GM18499 (cell line): ENCODE data around the gene NETO1.

ENCODE experiments used
- ATAC-seq: cut with Tn5 transposase; IDR thresholded peaks from one replicate; pipeline ENCODE4 v1.9.1; 2021; ENCODE audit warnings: moderate number of reproducible peaks; ENCODE audit not compliant: insufficient read depth, unreplicated experiment

NETO1 gene

DNA sequence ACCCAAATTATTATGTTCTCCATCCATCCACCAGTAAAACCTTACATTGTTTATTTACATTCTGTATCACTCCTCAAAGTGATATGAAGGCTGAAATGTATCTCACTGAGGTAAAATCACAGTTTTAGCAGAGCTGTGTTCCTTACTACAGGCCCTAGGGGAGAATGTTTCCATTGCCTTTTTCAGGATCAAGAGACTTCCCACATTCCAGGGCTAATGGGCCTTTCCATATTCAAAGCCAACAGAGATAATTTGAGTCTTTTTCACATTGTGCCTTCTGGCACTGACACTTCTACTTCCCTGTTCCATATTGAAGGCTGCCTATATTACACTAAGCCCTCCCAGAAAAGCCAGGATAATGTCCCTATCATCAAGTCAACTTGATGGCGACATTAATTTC is 20.0 kb downstream of the NETO1 start:
- ATAC-seq, result no peak

DNA sequence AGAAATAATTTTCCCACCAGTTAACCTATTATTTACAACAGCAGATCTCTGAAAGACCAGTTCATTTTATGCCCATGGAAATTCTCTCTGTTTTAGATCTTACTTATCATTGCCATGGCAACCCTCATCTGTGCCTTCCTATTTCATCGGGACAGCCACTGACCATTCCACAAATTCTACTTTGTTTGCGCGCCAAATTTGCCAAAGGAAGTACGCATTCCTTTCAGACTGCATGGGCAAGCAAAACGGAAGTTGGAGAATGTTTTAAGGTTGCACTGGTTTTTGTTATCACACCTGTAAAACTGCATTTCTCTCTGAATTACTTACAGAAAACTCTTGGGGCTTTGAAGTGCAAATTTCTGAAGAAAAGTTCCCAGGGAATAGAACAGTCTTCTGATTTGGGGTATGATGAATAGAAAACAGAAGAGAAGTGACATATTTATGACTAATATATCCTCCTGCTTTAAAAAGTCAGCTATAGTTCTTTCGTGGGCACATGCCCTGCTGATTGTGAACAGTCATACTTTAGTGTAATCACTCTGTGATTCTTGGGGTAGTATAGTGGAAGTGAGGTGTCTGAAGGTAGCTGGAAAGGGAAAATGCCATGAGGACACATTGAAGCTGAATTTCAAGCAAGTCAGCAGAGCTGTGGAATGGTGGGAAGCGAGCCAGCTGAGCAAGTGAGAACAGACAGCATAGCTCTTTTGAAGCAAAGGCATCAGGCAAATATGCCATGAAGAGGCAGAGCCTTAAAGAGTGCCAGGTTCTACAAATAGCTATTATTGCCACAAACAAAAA is 20.9 kb downstream of the NETO1 start:
- no peak for ATAC-seq

- no peak for ATAC-seq
Observed at GRCh38 chr18:72843743-72844142, 24.0 kb downstream of the NETO1 start.

DNA sequence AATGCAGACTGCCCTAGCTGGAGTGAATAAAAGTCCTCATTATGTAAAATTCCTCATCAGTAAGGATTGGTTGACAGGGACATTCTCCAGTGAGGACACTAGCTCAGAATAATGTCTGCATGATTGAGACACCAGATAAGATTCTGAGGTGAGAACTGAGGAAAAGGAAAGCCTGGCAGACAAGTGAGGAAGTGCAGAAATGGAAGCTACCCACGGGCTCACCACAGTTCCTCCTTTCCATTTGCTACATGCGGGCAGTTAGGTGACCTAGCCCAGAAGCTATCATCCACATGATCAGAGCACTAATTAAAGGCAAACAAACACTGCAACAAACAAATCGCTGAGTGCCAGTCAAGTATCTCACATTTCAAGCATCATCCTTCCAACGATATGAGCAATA is 27.7 kb downstream of the NETO1 start:
- ATAC-seq, result no peak

DNA sequence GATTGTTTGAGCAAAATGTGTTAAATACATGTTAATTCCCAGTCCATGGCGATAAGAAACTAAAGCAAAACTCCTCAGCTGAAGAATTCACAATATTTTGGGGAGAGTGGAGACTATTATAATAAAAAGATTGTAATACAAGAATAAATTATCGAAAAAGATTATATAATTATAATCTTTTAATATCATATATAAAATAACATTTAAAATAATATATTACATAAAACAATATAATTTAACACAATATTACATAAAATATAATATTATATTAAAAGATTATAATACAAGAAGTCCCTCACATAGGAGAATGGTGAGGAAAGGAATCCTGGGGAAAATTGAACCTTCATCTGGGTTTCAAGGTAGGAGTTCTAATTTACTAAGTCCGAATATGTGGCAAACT is 33.1 kb downstream of the NETO1 start:
- no peak for ATAC-seq

DNA sequence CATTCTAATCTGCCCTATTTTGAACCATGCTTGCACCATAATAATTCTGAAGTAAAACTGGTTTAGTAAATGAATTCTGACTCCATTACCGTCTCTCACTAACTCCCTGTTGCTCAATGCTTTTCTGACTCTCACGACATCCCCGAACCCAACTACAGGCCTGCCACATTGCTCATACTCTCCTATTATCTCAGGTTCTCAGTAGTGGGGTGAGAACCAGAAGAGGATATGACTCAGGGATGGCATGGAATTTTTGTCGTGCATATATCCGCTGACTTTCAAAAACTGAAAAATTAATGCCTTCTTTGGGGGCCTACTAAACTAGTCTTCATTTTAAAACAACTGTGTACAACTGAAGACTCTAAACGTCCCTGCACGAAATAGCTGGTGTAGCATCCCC is 34.3 kb downstream of the NETO1 start:
- no peak for ATAC-seq

DNA sequence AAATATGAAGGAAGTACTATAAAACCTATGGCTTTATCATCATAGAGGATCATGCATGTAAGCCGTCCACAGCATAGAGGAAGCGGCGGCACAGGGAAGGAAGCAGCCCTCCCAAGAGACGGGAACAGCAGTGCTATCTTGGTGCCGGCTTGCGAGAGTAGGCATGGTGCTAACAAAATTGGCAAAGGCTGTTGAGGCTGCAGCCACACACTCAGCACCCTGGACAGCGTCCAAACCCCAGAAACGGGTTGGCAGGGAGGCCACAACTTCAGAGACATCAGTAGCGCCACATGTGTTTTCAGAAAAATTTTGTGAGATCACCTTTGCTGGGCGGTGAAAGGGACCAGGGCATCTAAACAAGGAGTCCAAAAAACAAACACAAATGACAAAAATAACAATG is 37.7 kb downstream of the NETO1 start:
- ATAC-seq, result no peak

GRCh38 chr18:72828601-72829000 is 39.2 kb downstream of the NETO1 start:
- ATAC-seq, result no peak

- no peak for ATAC-seq
Observed at GRCh38 chr18:72826736-72827135, 41.1 kb downstream of the NETO1 start.

- ATAC-seq, result no peak
Observed at GRCh38 chr18:72823345-72823744, 44.4 kb downstream of the NETO1 start.

- no peak for ATAC-seq
Observed at GRCh38 chr18:72822202-72822601, 45.6 kb downstream of the NETO1 start.

GRCh38 chr18:72820571-72820970 is 47.2 kb downstream of the NETO1 start:
- ATAC-seq, result no peak

- no peak for ATAC-seq
Observed at GRCh38 chr18:72819050-72819449, 48.7 kb downstream of the NETO1 start.

DNA sequence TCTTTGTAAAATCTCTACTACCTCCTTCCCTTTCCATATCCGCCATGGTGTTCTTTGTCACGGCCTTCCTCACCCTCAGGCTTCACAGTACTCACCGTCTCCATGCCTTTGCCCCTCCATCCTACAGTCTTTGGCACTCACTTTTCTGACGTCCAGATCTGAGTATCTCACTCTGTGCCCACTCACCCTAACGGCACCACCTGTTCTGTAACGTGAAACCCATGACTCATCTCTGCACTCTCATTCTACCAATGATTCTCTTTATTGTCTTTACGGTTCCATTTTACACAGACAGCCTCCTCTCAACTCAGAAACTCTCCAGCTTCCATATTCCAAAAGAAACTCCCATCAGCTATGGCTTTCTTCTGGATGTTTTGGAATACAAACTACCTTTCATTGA is 56.7 kb downstream of the NETO1 start:
- no peak for ATAC-seq

DNA sequence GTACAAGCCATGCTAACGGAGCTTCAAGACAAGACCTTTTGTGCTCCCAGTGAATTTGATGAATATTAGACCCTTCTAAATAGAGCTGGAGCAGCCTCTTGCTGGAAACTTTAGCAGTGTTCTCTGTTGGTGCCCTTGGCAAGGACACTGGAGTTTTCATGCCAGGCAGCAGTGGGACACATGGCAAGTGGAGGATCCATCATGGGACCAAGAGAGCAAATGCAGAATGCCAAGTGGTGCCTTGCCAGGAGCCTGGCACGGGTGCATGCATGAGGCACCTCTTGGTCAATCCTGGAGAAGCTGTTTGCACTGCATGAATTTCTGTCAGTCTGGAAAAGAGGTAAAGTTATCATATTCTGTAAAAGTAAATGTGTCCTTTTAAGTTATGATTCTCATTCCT is 59.1 kb downstream of the NETO1 start:
- ATAC-seq, result no peak

- no peak for ATAC-seq
Observed at GRCh38 chr18:72799106-72799505, 68.7 kb downstream of the NETO1 start.

DNA sequence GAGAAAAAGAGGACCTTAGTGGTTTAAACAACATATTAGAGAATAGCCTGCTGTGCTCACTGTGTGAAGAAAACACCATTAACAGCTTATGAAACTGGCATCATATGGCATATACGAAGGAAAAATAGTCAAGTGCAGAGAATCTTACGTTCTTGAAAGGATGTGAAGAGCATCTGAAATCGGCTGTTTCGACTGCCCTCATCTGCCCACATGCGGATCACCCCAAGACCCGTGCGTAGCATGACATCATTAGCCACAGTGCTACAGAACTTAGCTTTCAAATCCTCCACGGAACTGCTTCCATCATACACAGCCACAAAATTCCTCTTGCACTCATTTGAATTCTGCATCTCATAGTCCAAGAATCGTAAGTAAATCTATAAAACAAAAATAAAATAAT is 84.3 kb downstream of the NETO1 start:
- no peak for ATAC-seq

- ATAC-seq, result no peak
Observed at GRCh38 chr18:72774914-72775313, 92.9 kb downstream of the NETO1 start.

DNA sequence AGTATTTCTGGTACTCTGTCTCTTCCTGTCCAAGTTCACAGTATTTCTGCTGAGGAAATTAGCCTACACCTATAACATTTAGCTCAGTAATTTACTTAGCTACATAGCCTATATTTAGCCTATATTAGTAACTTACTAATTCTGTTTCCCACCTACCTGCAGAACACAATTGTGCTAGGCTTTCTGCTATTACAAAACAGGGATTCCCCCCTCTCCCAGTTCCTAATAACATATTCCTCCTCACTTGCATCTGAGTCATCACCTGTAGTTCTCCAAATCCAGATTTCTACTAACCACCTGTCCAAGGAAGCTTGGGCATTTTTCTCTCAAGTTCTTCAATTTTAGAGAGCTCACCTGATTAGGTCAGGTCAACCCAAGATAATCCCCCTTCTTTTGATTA is 94.9 kb downstream of the NETO1 start:
- ATAC-seq, result no peak

- no peak for ATAC-seq
Observed at GRCh38 chr18:72768681-72769229, 99.0 kb downstream of the NETO1 start.

GRCh38 chr18:72762515-72763122 is 105.2 kb downstream of the NETO1 start:
- ATAC-seq, result peak; percentile 63

GRCh38 chr18:72752220-72752619 is 115.6 kb downstream of the NETO1 start:
- no peak for ATAC-seq
